Cardiac muscle cell (in vitro differentiated cells and primary cell): ENCODE data around the gene PHF21B. TPM values are rescaled to one million over a fixed set of nuclear protein-coding genes. Genes with fewer than 3 reads are reported as not detected.

ENCODE experiments used
- DNase-seq, 2 donors: peaks; one replicate each; pipeline versions ENCODE4 v3.0.0 to v3.0.0-alpha.2; 2010 to 2017; ENCODE audit warnings: low read depth in 1 of 2, low spot score in 1 of 2
- H3K27ac ChIP-seq: fragments of 200-600 bp; sonication (generic); 2 replicates; pipeline ENCODE4 v1.5.1; 2016
- H3K27me3 ChIP-seq: fragments of 200-600 bp; sonication (generic); 2 replicates; pipeline ENCODE4 v1.6.0; 2016; ENCODE audit warnings: control low read depth
- H3K36me3 ChIP-seq: fragments of 200-600 bp; sonication (generic); 2 replicates; pipeline ENCODE4 v1.5.1; 2016; ENCODE audit warnings: control low read depth
- H3K4me1 ChIP-seq: fragments of 200-600 bp; sonication (generic); 2 replicates; pipeline ENCODE4 v1.8.1; 2017; ENCODE audit warnings: low read depth, mild to moderate bottlenecking, mixed run types
- H3K4me3 ChIP-seq: fragments of 200-600 bp; sonication (generic); 2 replicates; pipeline ENCODE4 v1.5.1; 2016; ENCODE audit warnings: mild to moderate bottlenecking
- H3K9me3 ChIP-seq: fragments of 200-600 bp; sonication (generic); 2 replicates; pipeline ENCODE4 v1.5.1; 2017; ENCODE audit warnings: low read depth, mild to moderate bottlenecking, control low read depth
- polyA plus RNA-seq: library from polyadenylated mRNA; unstranded; fragments of >200 nt; fragmentation: Nextera tagmentation; extraction: Ambion mirVana; gene quantifications from 2 replicates; pipeline ENCODE4 v1.2.1, GENCODE V29; 2016
- total RNA-seq: library from RNA; depleted of rRNA; stranded (reverse); fragments of >200 nt; gene quantifications from 2 replicates; pipeline ENCODE4 v1.2.3, GENCODE V29; 2016
- TF ChIP-seq, protein P1 (sequence below): IDR thresholded peaks from 2 replicates; pipeline ENCODE4 v1.5.1; 2012; ENCODE audit warnings: low read depth, mild to moderate bottlenecking, low read length

Gene PHF21B
- total and polyA plus RNA-seq, 2 experiments from 2014 or later: 3.0 to 7.2 TPM

DNA sequence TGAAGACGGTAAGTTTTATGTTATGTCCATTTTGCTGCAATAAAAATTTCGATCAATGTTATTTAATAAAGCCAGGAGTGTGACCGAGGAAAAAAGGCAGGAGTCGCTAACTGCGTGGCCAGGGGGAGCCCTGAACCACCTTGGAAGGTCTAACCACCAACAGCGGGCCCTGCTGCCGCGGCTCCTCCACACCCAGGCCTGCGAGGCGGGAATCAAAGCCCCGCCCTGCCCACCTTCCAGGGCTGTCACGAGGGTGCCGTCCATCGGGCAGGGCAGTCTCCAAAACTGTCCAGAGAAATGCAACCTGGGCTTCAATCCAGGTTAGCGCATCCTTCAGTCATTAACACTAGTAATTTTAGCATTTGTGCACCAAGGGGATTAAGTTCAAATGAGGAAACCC lies 19.0 kb downstream of the PHF21B start:
- no peak overlapping the region for H3K4me3 ChIP-seq
- DNase-seq: no peak
- TF ChIP-seq, protein P1, sequence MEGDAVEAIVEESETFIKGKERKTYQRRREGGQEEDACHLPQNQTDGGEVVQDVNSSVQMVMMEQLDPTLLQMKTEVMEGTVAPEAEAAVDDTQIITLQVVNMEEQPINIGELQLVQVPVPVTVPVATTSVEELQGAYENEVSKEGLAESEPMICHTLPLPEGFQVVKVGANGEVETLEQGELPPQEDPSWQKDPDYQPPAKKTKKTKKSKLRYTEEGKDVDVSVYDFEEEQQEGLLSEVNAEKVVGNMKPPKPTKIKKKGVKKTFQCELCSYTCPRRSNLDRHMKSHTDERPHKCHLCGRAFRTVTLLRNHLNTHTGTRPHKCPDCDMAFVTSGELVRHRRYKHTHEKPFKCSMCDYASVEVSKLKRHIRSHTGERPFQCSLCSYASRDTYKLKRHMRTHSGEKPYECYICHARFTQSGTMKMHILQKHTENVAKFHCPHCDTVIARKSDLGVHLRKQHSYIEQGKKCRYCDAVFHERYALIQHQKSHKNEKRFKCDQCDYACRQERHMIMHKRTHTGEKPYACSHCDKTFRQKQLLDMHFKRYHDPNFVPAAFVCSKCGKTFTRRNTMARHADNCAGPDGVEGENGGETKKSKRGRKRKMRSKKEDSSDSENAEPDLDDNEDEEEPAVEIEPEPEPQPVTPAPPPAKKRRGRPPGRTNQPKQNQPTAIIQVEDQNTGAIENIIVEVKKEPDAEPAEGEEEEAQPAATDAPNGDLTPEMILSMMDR: no peak

DNA sequence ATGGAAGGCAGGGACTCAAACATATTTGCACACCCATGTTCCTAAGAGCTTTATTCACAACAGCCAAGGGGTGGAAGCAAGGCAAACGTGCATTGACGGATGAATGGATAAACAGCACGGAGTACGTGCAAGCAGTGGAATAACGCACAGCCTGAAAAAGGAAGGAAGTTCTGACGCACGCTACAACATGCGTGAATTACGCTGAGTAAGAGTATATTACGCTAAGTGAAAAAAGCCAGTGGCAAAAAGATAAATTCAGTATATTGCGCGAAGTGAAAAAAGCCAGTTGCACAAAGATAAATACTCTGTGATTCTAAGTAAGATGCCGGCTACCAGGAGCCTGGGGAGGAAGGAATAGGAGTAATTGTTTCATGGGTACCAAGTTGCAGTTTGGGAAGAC lies 19.5 kb downstream of the PHF21B start:
- H3K27me3 ChIP-seq: no peaks in the 10 kb centered on the region
- H3K36me3 ChIP-seq: no peaks in the 10 kb centered on the region
- DNase-seq: no peak
- H3K27ac ChIP-seq: no peak overlapping the region
- peaks cover 20% of the 10 kb centered on the region for H3K4me1 ChIP-seq
- TF ChIP-seq, protein P1: no peak
- H3K4me3 ChIP-seq: no peak overlapping the region
- no peaks in the 10 kb centered on the region for H3K9me3 ChIP-seq

More for the DNA sequence above, 19.0 kb downstream of the PHF21B start:
- no peaks in the 10 kb centered on the region for H3K9me3 ChIP-seq
- H3K27ac ChIP-seq: no peak overlapping the region
- H3K27me3 ChIP-seq: no peaks in the 10 kb centered on the region
- no peaks in the 10 kb centered on the region for H3K36me3 ChIP-seq
- peaks cover 25% of the 10 kb centered on the region for H3K4me1 ChIP-seq

DNA sequence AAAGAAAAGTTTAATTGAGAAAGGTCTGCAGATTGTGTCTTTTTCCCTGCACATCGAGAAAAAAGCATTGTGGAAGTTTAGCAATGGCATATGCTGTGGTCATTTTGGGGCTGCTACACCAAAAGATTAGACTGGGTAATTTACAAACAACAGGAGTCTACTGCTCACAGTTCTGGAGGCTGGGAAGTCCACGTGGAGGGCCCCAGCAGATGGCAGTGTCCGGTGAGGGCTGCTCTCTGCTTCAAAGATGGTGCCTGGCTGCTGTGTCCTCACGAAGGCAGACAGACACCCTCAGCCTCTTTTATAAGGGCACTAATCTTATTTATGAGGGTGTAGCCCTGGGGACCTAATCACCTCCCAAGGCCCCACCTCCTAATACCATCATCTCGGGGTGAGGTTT lies 21.1 kb downstream of the PHF21B start:
- Histone ChIP-seq H3K9me3 (no peaks in the 10 kb centered on the region), H3K36me3 (no peaks in the 10 kb centered on the region), H3K4me1 (peaks cover 3% of the 10 kb centered on the region), H3K27me3 (no peaks in the 10 kb centered on the region), H3K4me3 (no peak overlapping the region), H3K27ac (no peak overlapping the region)
- TF ChIP-seq, protein P1: no peak
- no peak for DNase-seq

DNA sequence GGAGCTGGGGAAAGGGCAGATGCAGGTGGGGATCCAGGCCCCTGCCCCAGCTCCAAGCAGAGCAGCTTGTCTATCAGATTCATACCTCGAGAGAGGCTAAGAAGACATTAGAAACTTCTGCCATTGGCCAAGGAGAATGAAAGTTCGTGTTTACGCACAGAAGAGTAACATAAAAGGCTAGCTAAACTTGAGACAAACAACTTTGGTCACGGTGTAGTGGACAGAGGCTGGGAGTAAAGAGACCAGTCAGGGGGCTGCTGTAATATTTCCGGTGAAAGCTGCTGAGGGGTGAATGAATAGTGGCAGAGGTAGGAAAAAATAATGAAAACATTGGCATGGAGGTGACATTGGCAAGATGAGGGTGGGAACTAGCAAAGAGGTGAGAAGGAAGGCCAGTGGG lies 22.9 kb downstream of the PHF21B start:
- H3K27ac ChIP-seq: no peak overlapping the region
- H3K27me3 ChIP-seq: no peaks in the 10 kb centered on the region
- H3K4me1 ChIP-seq: no peaks in the 10 kb centered on the region
- no peaks in the 10 kb centered on the region for H3K9me3 ChIP-seq
- TF ChIP-seq, protein P1: no peak
- no peak for DNase-seq
- H3K4me3 ChIP-seq: no peak overlapping the region
- H3K36me3 ChIP-seq: no peaks in the 10 kb centered on the region

DNA sequence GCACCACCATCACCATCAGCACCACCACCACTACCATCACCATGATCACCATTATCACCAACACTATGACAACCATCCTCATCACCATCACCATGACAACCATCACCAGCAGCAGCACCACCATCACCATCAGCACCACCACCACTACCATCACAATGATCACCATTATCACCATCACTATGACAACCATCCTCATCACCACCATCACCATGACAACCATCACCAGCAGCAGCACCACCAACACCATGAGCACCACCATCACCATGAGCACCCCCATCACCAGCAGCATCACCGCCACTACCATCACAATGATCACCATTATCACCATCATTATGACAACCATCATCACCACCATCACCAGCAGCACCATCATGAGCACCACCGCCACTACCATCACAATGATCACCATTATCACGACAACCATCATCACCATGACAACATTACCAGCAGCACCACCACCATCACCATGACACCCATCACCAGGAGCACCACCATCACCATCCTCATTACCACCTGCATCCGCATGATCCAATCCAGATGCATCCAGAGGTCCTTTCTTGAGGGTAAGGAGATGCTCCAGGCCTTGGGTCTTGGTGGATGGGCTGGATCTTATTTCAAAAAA lies 23.8 kb downstream of the PHF21B start:
- H3K4me1 ChIP-seq: no peaks in the 10 kb centered on the region
- no peaks in the 10 kb centered on the region for H3K36me3 ChIP-seq
- H3K27ac ChIP-seq: no peak overlapping the region
- no peak for DNase-seq
- H3K9me3 ChIP-seq: no peaks in the 10 kb centered on the region
- no peak overlapping the region for H3K4me3 ChIP-seq
- H3K27me3 ChIP-seq: no peaks in the 10 kb centered on the region
- TF ChIP-seq, protein P1: no peak
